ENCODE results near the gene RBM10.

RBM10 gene

DNA sequence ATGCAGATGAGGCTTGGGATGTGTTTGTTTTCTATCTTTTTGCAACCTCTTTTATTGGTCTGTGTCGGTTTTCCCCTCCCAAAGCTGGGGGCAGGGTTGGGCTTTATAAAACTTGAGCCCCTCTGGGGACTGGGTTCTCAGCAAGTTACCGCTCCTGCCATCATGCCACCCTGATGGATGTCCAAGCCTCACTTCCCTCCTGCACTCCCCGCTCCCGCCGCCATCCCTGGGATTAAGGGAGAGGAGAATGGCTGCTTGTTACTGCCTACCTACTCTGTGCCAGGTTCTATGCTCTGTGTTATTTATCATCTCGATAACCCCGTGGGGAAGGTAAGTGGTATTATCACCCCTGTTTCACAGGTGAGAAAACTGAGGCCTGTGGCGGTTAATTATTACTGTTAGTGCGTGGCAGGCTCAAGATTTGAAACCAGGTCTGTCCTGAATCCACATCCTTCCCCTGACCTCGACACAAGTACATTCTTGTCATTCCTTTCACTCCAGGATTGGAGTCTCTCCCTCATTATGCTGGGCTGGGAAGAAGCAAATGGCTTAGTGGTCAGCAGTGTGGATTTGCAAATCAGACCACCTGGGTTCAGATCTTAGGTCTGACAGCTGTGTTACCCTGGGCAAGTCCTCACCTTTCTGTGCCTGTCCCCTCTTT is 53.1 kb downstream of the RBM10 start:
- no peak for DNase-seq

DNA sequence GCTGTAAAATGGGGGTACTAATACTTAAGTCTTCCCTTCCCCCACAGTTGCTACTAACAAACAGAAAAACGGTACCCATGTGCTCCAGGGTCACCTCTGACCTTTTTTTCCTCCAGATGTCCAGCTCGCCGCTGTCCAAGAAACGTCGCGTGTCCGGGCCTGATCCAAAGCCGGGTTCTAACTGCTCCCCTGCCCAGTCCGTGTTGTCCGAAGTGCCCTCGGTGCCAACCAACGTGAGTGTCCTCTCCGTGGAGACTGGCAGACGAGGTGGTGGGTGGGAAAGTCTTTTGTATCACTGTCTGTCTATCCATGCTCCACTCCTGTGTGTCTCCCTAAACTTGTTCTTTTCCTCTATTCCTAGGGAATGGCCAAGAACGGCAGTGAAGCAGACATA is 53.7 kb downstream of the RBM10 start:
- no peak for DNase-seq

DNA sequence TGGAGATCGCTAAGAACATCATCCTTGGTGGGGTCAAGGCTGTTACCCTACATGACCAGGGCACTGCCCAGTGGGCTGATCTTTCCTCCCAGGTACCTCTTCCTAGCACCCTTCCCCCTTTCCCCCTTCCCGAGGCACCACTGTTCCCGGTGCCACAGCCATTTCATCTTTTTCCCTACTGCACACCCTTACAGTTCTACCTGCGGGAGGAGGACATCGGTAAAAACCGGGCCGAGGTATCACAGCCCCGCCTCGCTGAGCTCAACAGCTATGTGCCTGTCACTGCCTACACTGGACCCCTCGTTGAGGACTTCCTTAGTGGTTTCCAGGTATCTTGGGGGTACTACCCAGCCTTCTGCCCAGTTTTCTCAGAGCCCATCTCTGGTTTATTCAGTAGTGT is 54.3 kb downstream of the RBM10 start:
- DNase-seq, result no peak

DNA sequence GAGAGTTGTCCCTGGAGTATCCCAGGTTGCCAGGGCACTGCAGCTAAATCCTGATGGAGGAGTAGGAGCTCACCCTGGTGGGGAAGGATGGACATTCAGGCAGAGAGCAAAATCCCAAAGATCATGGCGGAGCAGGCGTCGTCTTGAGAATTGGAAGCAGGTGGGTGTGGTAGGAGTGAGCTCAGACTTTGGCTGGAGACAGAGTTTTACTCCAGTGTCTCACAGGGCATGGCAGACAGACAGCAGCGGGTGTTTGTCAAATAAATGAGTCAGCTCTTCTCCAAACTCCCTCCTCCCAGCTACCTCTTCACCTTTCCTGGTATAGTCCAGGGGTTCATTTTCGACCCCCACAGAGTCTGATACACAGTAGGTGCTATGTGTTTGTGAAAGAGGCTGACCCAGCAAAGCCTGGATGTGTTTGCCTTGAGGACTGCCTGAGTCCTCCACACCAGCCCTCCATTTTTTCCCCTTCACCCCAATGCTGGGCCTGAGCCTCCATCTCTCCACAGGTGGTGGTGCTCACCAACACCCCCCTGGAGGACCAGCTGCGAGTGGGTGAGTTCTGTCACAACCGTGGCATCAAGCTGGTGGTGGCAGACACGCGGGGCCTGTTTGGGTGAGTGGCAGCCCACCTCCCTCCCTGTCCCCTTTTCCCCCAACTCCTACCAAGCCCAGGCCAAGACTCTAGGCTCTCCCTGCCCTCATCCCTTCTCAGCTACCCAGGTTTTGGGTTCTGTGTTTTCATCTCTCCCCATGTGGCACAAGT is 55.5 kb downstream of the RBM10 start:
- no peak for DNase-seq

DNA sequence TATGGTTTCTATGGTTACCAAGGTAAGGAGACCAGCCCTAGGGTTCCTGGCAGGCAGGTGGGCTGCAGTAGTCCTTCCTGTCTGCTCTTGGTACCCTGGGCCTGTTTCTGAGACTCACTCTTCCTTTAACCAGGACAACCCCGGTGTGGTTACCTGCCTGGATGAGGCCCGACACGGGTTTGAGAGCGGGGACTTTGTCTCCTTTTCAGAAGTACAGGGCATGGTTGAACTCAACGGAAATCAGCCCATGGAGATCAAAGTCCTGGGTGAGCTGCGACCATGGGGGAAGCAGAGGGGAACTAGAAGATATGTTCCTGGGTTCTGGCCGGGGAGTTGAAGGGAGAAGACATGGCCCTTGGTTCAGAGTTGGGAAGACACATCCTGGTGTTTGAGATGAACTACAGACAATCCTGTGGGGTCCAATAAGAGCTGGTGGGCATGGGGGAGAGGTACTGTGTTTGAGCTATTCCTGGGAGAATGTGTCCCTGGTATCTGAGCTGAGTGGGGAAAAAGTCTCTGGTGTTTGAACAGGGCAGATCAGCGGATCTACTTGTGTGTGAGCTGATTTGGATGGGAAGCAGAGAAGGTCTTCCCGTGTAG is 56.4 kb downstream of the RBM10 start:
- no peak for DNase-seq

DNA sequence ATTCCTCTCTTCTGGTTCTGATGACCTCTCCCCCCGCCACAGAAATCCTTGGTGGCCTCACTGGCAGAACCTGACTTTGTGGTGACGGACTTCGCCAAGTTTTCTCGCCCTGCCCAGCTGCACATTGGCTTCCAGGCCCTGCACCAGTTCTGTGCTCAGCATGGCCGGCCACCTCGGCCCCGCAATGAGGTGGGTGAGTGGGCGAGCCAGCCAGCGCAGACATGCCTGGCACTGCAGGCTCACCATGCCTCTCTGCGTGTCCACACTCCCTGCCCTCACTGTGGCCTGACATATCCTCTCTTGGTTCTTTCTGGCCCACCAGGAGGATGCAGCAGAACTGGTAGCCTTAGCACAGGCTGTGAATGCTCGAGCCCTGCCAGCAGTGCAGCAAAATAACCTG is 57.3 kb downstream of the RBM10 start:
- no peak for DNase-seq

DNA sequence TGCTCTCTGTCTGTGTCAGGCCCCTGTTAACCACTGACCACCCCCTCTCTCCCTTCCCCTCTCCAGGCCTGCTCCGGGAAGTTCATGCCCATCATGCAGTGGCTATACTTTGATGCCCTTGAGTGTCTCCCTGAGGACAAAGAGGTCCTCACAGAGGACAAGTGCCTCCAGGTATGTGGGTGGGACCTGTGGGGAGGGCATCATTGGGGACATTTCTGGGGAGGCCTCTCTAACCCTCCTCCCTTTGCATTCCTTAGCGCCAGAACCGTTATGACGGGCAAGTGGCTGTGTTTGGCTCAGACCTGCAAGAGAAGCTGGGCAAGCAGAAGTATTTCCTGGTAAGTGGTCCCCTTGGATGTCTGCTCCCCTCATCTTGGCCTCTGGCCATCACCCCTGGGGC is 57.9 kb downstream of the RBM10 start:
- DNase-seq, result no peak

DNA sequence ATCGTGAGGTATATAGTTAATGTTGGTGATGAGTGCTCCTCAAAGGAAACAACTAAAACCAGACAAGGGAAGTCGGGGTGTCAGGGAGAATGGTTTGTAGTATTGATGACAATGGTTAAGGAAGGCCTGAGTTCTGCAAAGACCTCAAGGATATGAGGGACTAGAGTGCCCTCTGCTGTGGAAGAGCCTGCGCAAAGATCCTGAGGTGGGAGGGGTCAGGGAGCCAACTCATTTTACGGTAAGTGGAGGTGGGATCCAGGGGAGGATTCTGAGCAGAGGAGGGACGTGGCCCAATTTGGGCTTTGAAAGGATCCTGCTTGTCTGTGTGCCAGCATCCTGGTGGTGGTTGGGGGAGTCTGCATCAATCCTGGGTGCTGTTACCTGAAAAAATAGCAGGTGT is 59.9 kb downstream of the RBM10 start:
- no peak for DNase-seq

DNA sequence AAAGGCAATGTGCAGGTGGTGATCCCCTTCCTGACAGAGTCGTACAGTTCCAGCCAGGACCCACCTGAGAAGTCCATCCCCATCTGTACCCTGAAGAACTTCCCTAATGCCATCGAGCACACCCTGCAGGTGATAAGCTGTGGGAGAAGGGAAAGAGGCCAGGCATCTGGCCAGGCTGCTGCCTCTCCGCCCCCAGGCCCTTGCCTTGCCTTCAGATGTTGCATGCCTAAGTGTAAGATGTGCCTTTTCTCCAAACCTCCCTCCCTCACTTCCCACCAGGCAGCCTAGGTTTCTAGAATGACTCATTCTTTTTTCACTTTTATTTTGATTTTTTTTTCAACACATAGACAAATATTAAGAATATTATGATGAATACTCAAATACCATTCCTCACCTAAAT is 61.3 kb downstream of the RBM10 start:
- no peak for DNase-seq

DNA sequence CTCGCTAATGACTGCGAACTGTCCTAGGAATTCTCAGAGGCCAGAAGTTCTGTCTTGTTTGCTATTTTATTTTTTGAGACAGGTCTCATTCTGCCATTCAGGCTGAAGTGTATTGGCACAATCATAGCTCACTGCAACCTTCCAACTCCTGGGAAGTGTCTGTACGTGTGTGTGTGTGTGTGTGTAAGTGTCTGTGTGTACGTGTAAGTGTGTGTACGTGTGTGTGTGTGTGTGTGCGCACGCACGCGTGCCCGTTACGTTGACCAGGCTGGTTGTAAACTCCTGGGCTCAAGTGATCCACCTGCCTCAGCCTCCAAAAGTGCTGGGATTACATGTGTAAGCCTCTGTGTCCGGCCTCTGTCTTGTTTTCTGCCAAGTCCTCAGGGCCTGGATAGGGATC is 63.1 kb downstream of the RBM10 start:
- no peak for DNase-seq

DNA sequence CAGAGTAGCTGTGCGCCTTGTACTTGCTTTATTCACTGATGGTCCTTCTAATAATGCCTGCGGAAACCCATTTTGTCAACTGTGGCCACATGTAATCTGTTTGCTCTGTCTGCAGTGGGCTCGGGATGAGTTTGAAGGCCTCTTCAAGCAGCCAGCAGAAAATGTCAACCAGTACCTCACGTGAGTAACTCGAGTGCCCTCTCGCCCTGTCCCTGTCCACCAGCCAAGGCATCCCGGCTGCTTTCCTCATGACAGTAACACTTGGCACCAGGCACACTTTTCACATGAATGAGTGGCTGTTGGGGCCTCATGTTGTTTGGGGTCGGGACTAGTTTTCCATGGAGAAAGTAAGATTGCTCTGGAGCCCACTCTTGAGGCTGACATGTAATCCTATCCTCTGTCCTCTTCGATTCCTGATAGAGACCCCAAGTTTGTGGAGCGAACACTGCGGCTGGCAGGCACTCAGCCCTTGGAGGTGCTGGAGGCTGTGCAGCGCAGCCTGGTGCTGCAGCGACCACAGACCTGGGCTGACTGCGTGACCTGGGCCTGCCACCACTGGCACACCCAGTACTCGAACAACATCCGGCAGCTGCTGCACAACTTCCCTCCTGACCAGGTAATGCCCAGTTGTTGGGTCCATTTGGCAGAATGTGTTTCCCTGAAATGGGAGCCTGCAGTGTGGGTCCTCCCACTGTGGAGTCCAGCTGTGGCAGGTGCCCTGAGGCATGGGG is 64.7 kb downstream of the RBM10 start:
- DNase-seq, result no peak

DNA sequence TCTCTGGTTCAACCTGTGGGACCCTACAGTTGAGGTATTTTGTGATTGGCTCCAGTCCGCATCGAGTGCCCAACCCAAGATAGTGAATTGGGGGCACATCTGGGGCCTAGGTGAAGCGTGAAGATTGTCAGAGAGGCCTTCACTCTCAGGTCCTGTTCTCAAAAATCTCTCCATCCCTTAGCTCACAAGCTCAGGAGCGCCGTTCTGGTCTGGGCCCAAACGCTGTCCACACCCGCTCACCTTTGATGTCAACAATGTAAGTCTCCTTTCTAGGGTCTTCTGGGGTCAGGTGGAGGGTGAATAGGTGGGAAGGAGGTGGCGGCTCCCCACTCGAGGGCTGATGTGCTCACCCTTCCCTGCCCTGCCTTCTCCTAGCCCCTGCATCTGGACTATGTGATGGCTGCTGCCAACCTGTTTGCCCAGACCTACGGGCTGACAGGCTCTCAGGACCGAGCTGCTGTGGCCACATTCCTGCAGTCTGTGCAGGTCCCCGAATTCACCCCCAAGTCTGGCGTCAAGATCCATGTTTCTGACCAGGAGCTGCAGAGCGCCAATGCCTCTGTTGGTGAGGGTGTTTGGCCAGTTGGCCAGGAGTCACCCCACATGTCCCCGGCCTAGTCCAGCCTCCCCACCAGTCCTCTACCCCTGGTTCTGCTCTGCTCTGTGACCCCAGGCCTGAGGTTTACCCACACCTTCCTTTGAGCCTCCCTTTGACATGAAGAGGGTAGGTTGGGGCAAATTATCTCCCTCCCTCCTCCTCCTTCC is 65.8 kb downstream of the RBM10 start:
- DNase-seq, result no peak

DNA sequence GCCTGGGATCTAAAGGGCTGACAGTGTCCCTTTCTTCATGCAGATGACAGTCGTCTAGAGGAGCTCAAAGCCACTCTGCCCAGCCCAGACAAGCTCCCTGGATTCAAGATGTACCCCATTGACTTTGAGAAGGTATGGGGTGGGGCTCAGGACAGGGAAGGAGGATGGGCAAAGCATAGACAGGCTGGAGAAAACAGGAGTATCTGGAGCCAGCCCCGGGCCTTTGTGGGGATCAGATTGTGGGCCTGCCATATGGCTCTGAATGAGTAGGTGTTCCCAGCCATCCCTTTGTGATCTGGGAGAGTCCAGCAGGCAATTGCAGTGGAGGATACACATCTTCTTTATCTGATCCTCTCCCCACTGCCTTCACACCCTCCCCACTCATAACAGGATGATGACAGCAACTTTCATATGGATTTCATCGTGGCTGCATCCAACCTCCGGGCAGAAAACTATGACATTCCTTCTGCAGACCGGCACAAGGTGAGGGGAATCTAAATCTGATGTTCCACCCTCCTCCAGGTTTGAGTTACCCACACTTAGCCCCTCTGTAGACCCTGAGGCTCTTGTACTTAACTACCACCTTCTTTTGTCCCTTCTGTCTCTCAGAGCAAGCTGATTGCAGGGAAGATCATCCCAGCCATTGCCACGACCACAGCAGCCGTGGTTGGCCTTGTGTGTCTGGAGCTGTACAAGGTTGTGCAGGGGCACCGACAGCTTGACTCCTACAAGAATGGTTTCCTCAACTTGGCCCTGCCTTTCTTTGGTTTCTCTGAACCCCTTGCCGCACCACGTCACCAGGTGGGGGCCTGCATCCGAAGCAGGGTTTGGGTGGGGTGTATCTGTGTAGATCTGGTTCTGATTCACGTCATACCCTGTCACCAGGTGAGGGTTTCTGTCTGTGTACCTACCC is 67.6 kb downstream of the RBM10 start:
- DNase-seq, result peak; percentile 14

DNA sequence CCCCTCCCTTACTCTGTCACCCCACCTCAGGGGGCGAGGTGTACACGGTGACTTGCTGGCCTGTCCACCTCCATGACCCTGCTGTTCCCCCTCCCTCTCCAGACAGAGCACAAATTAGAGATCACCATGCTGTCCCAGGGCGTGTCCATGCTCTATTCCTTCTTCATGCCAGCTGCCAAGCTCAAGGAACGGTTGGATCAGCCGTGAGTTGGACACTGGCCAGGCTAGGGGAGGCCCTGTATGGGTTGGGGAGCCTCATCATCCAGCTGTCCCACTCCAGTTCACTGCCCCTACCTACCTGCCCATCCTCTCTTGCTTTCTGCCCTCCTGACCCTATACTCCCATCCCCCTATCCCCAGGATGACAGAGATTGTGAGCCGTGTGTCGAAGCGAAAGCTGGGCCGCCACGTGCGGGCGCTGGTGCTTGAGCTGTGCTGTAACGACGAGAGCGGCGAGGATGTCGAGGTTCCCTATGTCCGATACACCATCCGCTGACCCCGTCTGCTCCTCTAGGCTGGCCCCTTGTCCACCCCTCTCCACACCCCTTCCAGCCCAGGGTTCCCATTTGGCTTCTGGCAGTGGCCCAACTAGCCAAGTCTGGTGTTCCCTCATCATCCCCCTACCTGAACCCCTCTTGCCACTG is 69.5 kb downstream of the RBM10 start:
- peak; percentile 17 for DNase-seq

DNA sequence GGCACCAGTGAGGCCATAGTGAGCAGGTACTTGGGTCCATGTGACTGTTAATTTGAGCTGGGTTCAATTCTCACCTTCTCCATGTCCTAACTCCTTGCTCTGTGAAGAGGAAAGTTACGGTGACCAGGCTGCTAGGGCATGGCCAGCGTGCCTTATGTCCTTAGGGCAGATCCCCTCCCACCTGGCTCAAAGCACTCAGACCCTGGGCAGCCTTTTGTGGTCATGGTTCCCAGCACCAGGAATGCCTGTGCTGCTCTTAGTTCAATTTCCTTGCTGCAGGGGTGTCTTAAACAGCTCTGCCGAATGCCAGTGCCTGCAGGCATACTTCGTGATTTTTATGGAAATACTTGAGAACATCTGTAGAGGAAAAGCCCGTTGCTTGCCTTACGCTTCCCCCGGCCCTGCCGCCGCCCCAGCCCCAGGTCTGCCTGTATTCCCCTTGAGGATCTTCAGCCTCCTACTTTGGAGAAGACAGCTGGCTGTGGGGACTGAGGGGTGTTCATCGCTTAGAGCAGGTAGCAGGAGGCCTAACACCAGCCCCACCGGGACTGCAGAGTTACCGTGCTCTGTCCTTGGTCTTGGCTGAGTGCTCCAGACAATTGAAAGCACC is 70.4 kb downstream of the RBM10 start:
- DNase-seq, result peak; percentile 17

DNA sequence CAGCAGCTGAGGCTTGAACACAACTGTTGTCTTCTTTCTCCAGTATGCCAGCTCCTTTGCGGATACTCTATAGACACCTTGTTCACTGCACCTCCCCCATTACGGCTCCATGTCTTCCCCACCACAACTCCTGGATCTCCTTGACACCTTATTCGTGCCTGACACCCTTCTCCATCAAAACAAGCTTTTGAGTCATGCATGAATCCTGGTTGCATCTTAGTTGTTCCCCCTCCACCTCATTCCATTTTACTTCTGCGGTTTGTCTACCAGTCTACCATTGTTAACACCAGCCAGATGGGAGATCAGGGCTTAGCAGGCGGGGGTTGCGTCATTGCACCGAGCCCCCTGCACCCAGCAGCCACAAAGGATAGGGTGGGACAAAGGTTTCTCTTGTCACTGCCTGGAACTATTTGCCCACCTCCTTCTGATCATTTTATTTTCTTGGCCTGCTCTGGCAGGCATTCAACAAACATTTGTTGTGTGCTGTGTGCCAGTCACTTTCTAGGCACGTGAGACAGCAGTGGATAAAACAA is 71.4 kb downstream of the RBM10 start:
- DNase-seq, result no peak

DNA sequence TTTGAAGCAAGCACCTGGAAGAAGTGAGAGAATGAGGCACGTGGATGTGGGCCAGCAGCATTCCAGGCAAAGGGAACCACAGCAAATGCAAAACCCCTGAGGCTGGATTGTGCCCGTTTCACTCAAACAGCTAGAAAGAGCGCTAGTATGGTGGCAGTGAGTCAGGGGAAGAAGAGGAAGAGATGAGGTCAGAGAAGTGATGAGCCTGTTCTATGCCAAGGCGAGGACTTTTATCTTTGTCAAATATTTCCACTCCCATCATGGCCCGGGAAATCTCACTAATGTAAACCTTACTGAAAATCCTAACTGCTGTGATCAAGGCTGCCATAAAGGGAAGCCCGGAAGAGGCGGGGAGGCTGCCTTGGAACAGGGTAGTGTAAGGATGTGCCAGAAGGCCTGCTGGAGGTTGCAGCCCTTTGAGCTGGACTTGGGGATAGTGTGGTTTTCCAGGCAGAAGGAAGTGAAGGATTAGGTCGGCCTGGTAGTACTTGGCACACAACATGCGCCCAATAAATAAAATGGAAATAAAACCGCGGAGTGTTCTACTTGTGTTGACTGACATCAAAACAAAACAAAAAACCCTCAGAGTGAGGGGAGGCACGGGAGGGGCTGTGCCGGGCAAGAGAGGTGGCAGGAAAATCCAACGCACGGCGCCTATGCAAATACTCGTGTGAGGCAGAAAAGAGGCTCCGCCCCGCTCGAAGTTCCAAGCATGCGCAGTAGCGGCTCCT is 72.3 kb downstream of the RBM10 start:
- no peak for DNase-seq

DNA sequence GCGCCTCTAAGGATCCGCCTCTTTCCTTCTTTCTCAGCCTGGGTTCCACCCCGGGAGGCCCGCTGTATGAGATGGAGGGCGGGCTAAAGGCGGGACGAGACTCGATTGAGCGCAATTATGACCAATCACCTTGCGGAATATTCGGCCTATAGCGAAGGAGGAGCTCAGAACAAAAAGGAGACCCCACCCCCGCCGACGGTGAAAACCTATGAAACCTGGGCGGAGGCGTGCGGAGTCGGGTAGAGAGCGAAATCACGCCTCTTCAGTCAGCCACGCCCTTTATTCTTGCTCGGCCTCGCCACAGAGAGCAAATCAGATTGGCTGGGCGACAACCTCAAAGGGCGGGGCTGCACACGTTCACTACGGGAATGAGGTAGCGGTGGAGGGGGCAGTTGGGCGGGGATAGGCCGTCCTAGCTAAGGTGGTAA is 72.8 kb downstream of the RBM10 start:
- peak; percentile 97 for DNase-seq

DNA sequence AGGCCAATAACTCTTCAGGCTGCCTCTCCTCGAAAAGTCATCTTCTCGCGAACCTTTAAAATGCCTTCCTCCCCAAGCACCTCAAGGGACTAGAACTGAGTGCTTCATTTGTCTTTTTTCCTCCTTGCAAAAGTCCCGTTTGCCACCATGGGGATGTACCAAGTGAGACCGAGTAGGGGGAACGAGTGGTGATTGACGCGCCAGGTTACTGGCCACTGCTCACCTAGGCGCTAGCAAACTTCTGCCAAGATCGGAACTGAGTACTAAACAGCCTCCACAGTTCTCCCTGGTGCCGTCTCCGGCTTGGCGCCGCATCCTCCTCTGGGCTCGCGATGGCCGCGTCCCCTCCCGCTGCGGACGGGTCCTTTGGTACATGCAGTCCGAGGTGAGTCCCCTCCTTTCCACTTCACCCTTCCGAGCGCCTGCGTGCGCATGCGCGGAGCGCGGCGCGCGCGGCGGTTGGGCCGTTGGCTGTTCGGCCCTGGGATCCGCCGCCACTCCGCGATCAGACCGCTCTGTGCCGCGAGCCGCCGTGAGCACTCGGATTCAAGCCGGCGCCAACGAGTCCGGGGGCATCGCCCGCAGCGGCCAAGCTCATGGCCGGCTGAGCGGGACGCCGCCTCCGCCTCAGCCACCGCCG is 73.4 kb downstream of the RBM10 start, which contains the start of gene CDK16:
TSS of gene CDK16 (plus strand) at position 402 of the 640 bp plus-strand sequence. CDS start 4,877 bp downstream, outside the sequence.
- DNase-seq, result peak; percentile 88

All from activated T-cell treated with anti-CD3 and anti-CD28 coated beads, Interleukin-2, amount 50 U/mL, for 1 hour (primary cell).